ENCODE results near the gene AQP2.

Gene AQP2, protein sequence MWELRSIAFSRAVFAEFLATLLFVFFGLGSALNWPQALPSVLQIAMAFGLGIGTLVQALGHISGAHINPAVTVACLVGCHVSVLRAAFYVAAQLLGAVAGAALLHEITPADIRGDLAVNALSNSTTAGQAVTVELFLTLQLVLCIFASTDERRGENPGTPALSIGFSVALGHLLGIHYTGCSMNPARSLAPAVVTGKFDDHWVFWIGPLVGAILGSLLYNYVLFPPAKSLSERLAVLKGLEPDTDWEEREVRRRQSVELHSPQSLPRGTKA

DNA sequence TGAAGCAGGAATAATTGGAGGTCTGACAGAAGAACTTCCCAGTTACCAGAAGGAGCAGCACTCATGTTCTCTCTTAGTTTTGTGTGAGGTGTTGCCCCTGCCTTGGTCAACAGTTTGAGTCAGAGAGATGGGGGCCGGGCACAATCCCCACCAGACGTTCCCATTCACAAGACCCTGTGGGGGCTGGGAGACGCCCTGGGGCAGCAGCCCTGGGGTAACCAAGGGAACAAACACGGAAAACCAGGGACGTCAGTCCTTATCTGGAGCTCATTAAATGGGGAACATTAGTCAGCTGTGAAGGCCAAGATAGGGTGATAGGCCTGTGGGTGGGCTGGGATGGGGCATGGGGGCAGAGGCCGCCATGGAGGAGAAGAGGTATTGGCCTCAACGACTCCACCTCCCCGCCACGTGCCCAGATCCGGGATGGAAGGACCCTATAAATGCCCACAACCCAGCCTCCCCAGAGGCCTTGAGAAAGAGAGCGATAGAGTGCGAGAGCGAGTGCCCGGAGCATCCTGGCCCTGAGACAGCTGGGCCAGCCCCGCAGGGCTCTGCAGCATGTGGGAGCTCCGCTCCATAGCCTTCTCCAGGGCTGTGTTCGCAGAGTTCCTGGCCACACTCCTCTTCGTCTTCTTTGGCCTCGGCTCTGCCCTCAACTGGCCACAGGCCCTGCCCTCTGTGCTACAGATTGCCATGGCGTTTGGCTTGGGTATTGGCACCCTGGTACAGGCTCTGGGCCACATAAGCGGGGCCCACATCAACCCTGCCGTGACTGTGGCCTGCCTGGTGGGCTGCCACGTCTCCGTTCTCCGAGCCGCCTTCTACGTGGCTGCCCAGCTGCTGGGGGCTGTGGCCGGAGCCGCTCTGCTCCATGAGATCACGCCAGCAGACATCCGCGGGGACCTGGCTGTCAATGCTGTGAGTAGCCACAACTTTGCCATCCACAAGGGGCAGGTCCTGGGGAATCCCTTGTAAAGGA lies at the start of gene AQP2:
TSS of gene AQP2 (plus strand) at position 465 of the 979 bp plus-strand sequence. CDS start at position 559, 94 bp downstream.
- H3K9me3 ChIP-seq (ENCODE audit: control insufficient read depth, low read length), result no peaks in the 10 kb centered on the region
- H3K4me3 ChIP-seq (ENCODE audit: low read length), result no peak within 1 kb of the TSS
- no peak for DNase-seq (ENCODE audit: low read depth)
- peaks cover 16% of the 10 kb centered on the region for H3K4me1 ChIP-seq (ENCODE audit: control insufficient read depth, insufficient read depth, low read length)
- H3K27me3 ChIP-seq (replicated peaks; ENCODE audit: control insufficient read depth, insufficient read depth, low read length), result peaks cover 23% of the 10 kb centered on the region
- H3K9ac ChIP-seq (ENCODE audit: low read length), result no peak within 1 kb of the TSS
- no peaks in the 10 kb centered on the region for H3K36me3 ChIP-seq (ENCODE audit: control insufficient read depth, insufficient read depth, low read length, severe bottlenecking)

DNA sequence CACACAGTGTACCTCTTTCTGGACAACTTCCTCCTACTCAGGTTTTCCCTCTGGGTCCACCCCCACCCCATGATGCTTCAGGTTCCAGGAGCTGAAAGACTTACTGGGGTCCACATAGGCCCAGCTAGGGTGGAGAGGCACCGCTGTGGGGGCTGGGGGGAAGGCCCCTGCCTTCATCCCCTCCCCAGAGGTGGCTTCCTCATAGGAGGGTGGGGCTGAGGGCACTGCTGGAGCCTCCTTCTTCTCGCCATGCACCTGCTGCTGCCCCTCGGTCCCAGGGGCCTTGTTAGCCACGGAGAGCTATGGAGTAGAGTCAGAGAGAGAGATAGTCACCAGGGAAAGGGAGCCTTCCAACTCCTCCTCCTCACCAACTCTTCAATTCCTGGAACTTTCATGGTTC lies 49.5 kb upstream of the AQP2 start:
- H3K9ac ChIP-seq (ENCODE audit: low read length), result no peak overlapping the region
- no peaks in the 10 kb centered on the region for H3K27me3 ChIP-seq (replicated peaks; ENCODE audit: control insufficient read depth, insufficient read depth, low read length)
- no peaks in the 10 kb centered on the region for H3K4me1 ChIP-seq (ENCODE audit: control insufficient read depth, insufficient read depth, low read length)
- DNase-seq (ENCODE audit: low read depth), result no peak
- no peaks in the 10 kb centered on the region for H3K36me3 ChIP-seq (ENCODE audit: control insufficient read depth, insufficient read depth, low read length, severe bottlenecking)
- no peaks in the 10 kb centered on the region for H3K9me3 ChIP-seq (ENCODE audit: control insufficient read depth, low read length)
- H3K4me3 ChIP-seq (ENCODE audit: low read length), result no peak overlapping the region

DNA sequence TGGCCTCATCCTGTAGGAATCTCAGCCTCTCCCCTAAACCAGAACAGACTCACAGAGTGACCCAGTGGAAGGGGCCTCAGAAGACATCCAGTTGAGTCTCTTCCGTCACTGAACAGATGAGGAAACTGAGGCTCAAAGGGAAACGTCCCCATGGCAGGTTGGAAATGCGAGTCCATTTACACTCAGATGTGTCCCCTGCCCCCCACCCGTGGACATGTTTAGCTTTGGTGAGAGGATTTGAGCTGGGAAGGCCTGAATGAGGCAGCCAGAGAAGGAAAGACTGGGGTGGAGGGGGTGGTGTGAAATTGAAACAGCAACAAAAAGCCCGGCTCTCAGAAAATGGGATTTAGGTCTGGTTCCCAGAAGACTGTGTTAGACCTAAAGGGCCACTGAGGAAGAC lies 48.6 kb upstream of the AQP2 start:
- no peak overlapping the region for H3K4me3 ChIP-seq (ENCODE audit: low read length)
- no peaks in the 10 kb centered on the region for H3K36me3 ChIP-seq (ENCODE audit: control insufficient read depth, insufficient read depth, low read length, severe bottlenecking)
- H3K9me3 ChIP-seq (ENCODE audit: control insufficient read depth, low read length), result no peaks in the 10 kb centered on the region
- H3K9ac ChIP-seq (ENCODE audit: low read length), result no peak overlapping the region
- no peaks in the 10 kb centered on the region for H3K27me3 ChIP-seq (replicated peaks; ENCODE audit: control insufficient read depth, insufficient read depth, low read length)
- H3K4me1 ChIP-seq (ENCODE audit: control insufficient read depth, insufficient read depth, low read length), result no peaks in the 10 kb centered on the region
- DNase-seq (ENCODE audit: low read depth), result no peak

DNA sequence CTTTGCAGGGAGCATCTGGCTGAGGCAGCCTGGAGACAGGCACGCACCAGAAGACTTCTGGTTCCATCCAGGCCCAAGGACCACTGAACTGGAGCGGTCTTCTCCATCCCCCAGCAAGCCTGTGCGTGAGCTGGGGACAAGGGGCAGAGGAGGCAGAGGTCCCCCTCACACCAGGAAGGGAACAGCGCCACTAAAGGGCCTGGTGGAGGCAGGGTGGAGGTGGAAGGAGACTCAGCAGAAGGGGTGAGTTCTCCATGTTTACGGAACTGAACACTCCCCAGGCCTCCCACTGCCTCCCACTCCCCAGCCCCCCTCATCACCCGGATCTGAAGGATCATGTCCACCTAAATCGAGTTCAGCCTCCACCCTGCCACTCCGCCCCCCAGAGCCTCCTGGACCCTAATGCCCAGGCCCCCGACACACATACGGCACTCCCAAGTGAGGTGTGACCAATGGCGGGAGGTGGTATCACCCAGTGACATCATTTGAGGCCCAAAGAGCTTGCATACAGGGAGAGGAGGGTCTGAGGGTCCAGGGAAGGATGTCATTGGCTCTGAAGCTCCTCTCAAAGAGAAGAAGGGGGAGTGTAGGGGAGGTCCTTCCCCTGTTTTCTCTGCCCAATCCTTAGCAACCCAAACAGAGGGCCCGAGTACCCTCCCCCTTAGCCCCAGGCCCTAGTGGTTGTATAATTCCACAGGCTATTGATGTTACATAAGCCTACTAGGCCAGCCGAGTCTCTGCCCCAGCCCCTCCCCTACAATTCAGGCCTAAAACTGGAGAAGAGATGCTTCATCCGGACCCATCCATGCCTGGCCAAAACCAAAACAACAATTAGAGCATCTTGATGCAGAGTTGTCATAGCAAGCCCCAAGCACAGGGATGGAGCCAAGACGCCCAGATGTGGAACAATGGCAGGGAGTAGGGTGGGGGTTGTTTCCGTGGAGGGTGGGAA lies 47.9 kb upstream of the AQP2 start:
- Histone ChIP-seq H3K36me3 (ENCODE audit: control insufficient read depth, insufficient read depth, low read length, severe bottlenecking) (no peaks in the 10 kb centered on the region), H3K9me3 (ENCODE audit: control insufficient read depth, low read length) (no peaks in the 10 kb centered on the region), H3K4me3 (ENCODE audit: low read length) (no peak overlapping the region), H3K27me3 (replicated peaks; ENCODE audit: control insufficient read depth, insufficient read depth, low read length) (no peaks in the 10 kb centered on the region), H3K4me1 (ENCODE audit: control insufficient read depth, insufficient read depth, low read length) (no peaks in the 10 kb centered on the region), H3K9ac (ENCODE audit: low read length) (no peak overlapping the region)
- no peak for DNase-seq (ENCODE audit: low read depth)

DNA sequence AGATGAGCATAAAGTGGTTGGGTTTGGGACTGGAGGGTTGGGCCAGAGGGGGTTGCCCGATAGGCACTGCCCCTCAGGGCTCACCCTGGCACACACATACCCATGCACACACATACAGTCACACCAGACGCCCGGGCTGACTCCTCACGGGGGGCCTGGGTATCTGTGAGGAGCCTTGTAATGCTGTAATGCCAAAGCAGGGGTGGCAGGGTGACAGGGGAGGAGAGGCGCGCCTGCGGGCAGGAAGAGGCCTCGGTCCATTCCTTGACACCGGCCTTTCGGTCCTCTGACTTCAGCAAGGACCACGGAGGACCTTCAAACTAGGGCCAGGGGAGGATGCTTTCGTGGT lies 47.2 kb upstream of the AQP2 start:
- H3K9ac ChIP-seq (ENCODE audit: low read length), result no peak overlapping the region
- H3K9me3 ChIP-seq (ENCODE audit: control insufficient read depth, low read length), result no peaks in the 10 kb centered on the region
- peak overlapping the region; percentile 34 for H3K4me3 ChIP-seq (ENCODE audit: low read length)
- H3K4me1 ChIP-seq (ENCODE audit: control insufficient read depth, insufficient read depth, low read length), result no peaks in the 10 kb centered on the region
- H3K36me3 ChIP-seq (ENCODE audit: control insufficient read depth, insufficient read depth, low read length, severe bottlenecking), result no peaks in the 10 kb centered on the region
- DNase-seq (ENCODE audit: low read depth), result no peak
- no peaks in the 10 kb centered on the region for H3K27me3 ChIP-seq (replicated peaks; ENCODE audit: control insufficient read depth, insufficient read depth, low read length)

DNA sequence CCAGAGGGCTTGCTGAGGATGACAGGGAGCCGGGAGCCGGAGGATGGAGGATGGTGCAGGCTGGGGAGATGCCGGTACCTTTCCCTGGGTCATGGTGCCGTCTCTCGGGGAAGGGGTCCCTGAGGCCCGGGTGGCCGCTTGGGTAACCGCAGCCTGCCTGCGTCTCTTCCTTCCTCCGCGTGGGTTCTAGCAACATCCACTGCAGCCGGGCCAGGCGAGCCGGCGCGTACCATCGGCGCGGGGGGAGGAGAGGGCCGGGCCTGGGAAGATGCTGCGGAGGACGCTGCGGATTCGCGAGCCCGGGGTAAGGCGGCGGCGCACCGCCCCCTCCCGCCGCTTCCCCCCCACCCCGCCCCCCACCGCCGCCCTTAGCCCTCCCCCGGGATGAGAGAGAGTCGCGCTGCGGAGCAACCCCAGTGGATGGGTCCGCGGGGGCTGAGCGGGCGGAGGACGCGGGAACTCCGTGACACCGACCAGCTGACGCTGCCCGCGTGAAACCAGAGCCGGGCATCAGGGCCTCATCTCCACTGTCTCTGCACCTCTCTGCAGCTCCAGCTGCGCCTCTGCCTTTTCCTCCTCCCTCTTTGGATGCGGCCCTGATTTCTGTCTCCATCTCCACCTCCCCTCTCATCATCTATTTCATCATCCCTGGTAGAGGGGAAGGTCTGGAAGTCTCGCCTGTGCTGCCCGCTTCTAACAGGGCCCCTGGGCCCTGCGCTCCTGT lies 46.7 kb upstream of the AQP2 start, which contains the start of gene FAIM2:
TSS of gene FAIM2 (minus strand) at position 201 of the 724 bp plus-strand sequence. CDS start at position 93, 108 bp downstream.
- Histone ChIP-seq H3K9me3 (ENCODE audit: control insufficient read depth, low read length) (no peaks in the 10 kb centered on the region), H3K4me3 (ENCODE audit: low read length) (peak within 1 kb of the TSS; percentile 58), H3K4me1 (ENCODE audit: control insufficient read depth, insufficient read depth, low read length) (no peaks in the 10 kb centered on the region), H3K9ac (ENCODE audit: low read length) (peak within 1 kb of the TSS; percentile 69), H3K36me3 (ENCODE audit: control insufficient read depth, insufficient read depth, low read length, severe bottlenecking) (no peaks in the 10 kb centered on the region), H3K27me3 (replicated peaks; ENCODE audit: control insufficient read depth, insufficient read depth, low read length) (no peaks in the 10 kb centered on the region)
- DNase-seq (ENCODE audit: low read depth), result peak; percentile 77

DNA sequence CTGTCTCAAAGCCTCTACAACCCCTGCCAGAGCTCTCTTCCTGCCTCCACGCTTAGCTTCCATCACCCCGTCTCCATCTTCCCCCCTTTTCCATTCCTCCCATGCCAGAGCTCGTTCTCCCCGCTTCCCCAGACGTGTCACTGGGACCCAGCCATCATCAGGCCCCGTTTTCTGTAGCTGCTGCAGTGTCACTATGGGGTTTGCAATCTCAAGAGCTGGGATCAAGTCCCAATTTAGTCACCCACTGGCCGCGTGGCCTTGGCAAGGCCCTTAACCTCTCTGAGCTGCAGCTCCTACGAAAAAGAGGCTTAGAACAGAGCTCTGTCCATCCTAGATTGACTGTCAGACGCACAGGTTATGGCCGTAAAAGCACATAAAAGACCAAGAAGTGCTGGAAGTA lies 45.9 kb upstream of the AQP2 start:
- Histone ChIP-seq H3K4me3 (ENCODE audit: low read length) (no peak overlapping the region), H3K9ac (ENCODE audit: low read length) (peak overlapping the region; percentile 69), H3K9me3 (ENCODE audit: control insufficient read depth, low read length) (no peaks in the 10 kb centered on the region)

DNA sequence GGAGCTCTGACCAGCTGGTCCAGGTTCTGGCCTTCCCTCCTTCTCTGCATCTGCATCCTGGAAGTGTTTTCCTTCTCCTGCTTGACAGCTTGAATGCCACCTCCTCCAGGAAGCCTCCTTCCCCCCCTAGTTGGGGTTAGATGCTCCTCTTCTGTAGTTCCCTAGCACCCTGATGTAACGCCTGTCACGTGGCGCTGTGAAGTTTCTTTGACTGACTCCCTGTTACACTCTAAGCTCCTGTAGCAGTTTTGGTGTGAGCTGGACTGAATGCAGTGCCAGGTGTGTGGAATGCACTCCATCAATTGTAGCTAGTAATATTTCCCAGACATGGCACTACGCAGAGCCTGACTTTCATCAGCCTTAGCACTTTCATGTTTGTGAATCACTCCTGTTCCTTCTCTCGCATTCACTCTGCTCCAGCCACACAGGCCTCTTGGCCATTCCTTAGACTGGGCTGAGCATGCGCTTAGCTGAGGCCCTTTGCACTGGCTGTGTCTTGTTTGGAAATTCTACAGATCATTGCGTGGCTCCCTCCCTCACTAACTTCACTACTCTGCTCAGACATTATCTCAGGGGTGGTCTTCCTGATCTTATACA lies 44.7 kb upstream of the AQP2 start:
- H3K9me3 ChIP-seq (ENCODE audit: control insufficient read depth, low read length), result no peaks in the 10 kb centered on the region
- no peaks in the 10 kb centered on the region for H3K4me1 ChIP-seq (ENCODE audit: control insufficient read depth, insufficient read depth, low read length)
- no peak overlapping the region for H3K9ac ChIP-seq (ENCODE audit: low read length)
- H3K4me3 ChIP-seq (ENCODE audit: low read length), result no peak overlapping the region
- DNase-seq (ENCODE audit: low read depth), result no peak
- H3K36me3 ChIP-seq (ENCODE audit: control insufficient read depth, insufficient read depth, low read length, severe bottlenecking), result no peaks in the 10 kb centered on the region
- no peaks in the 10 kb centered on the region for H3K27me3 ChIP-seq (replicated peaks; ENCODE audit: control insufficient read depth, insufficient read depth, low read length)

More for the DNA sequence above, 45.9 kb upstream of the AQP2 start:
- no peak for DNase-seq (ENCODE audit: low read depth)
- no peaks in the 10 kb centered on the region for H3K27me3 ChIP-seq (replicated peaks; ENCODE audit: control insufficient read depth, insufficient read depth, low read length)
- H3K4me1 ChIP-seq (ENCODE audit: control insufficient read depth, insufficient read depth, low read length), result no peaks in the 10 kb centered on the region
- H3K36me3 ChIP-seq (ENCODE audit: control insufficient read depth, insufficient read depth, low read length, severe bottlenecking), result no peaks in the 10 kb centered on the region

DNA sequence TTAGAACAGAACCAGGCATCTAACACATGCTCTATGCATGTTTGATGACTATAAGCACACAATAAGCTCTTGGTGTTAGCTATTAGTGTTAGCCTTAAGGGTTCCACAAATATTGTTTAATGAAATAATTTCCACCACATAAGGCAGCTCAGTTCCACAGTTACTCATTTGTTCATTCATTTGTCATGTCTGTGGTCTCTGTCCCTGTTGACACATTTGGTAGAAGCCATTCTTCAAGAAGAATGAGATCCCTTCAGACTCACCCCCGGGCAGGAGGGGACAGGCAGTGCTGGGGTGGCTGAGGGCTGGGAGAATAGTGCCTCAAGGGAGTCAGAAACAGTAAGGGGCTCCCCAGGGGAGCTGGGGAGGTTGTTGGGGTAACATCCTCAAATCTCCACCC lies 43.2 kb upstream of the AQP2 start:
- no peak for DNase-seq (ENCODE audit: low read depth)
- Histone ChIP-seq H3K36me3 (ENCODE audit: control insufficient read depth, insufficient read depth, low read length, severe bottlenecking) (no peaks in the 10 kb centered on the region), H3K4me3 (ENCODE audit: low read length) (no peak overlapping the region), H3K9me3 (ENCODE audit: control insufficient read depth, low read length) (no peaks in the 10 kb centered on the region), H3K9ac (ENCODE audit: low read length) (no peak overlapping the region), H3K27me3 (replicated peaks; ENCODE audit: control insufficient read depth, insufficient read depth, low read length) (no peaks in the 10 kb centered on the region), H3K4me1 (ENCODE audit: control insufficient read depth, insufficient read depth, low read length) (no peaks in the 10 kb centered on the region)

DNA sequence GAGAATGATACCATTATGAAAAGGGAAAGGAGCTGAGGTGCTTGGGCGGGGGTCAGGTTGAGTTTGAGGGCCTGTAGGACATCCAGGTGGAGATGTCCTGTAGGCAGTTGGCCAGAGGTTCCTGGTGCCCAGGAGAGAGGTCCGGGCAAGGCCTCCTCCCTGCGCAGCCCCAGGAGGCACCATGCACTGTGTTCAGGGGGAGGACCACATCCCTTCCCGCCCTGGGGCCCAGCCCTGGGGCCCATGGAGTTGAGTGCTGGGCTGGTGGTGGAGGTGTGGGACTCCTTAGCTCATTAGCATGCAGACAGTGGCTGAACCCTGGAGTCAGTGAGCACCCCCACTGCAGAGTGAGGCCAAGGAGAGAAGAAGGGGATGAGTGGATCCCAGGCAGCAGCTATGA lies 41.2 kb upstream of the AQP2 start:
- H3K27me3 ChIP-seq (replicated peaks; ENCODE audit: control insufficient read depth, insufficient read depth, low read length), result no peaks in the 10 kb centered on the region
- peaks cover 5% of the 10 kb centered on the region for H3K4me1 ChIP-seq (ENCODE audit: control insufficient read depth, insufficient read depth, low read length)
- no peak for DNase-seq (ENCODE audit: low read depth)
- no peak overlapping the region for H3K4me3 ChIP-seq (ENCODE audit: low read length)
- no peak overlapping the region for H3K9ac ChIP-seq (ENCODE audit: low read length)
- no peaks in the 10 kb centered on the region for H3K9me3 ChIP-seq (ENCODE audit: control insufficient read depth, low read length)
- no peaks in the 10 kb centered on the region for H3K36me3 ChIP-seq (ENCODE audit: control insufficient read depth, insufficient read depth, low read length, severe bottlenecking)

Data from adipocyte (in vitro differentiated cells).